ENCODE results near the gene ASPN. TPM values are rescaled to one million over a fixed set of nuclear protein-coding genes. Genes with fewer than 3 reads are reported as not detected.

The ASPN gene
- total and polyA plus RNA-seq, 2 of the 13 experiments (the other 11 are each of a cell fraction or from before 2014, with no cell fraction given) = not detected

DNA sequence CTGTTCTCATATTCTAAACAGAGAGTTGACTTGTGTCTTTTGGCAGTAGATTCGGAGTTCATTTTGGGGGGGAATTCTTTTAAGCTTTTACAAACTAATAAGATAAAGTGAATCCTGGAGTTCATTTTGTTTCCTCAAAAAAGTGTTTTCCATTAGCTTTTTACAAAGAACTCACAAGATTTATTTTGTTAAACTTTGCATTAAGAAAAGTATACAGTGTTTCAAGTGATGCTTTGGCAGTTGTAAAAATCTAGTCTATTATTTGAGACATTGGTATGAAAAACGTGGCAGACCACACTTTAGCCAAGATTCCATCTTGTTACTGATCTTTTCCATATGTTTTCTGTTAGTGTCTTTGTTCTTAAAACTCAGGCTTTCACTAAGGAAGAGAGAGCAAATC, 56.8 kb downstream of the ASPN start:
- FAIRE-seq = no peak

More for the DNA sequence above, 56.8 kb downstream of the ASPN start:
- BruUV-seq (replicated peaks) = no TSS peak
- in situ Hi-C loops (cut with HindIII; ENCODE audit: extremely low pct_ligation_motif_present, low pct_unique_long_range_greater_than_20kb) (loop anchor here (25.0 kb wide), 1 partner anchor 288 kb away; no protein-coding TSS in a partner anchor), intact Hi-C loops (cut with micrococcal nuclease; ENCODE audit: unreplicated experiment) (no loop called here)
- ChIA-PET POLR2A (no interaction called here), CTCF (ENCODE audit: low intra/inter-chr PET ratio, low total read pairs) (no interaction called here)
- Histone ChIP-seq H3K9me3 (ENCODE audit: low read length) (no peaks in the 10 kb centered on the region), H3K27me3 (ENCODE audit: control insufficient read depth in 1 of 2, insufficient read depth in 2 of 2, low read length in 2 of 2) (no peaks in the 10 kb centered on the region), H2AFZ (ENCODE audit: low read length) (no peak overlapping the region), H3K79me2 (ENCODE audit: insufficient read depth, low read length) (no peaks in the 10 kb centered on the region), H3K27ac (ENCODE audit: extremely low read length, insufficient read depth, low read length) (no peak overlapping the region), H3K36me3 (replicated peaks in 1 of 2; ENCODE audit: control insufficient read depth in 1 of 2, insufficient read depth in 2 of 2, low read length in 2 of 2) (no peaks in the 10 kb centered on the region), H3K4me1 (ENCODE audit: insufficient read depth, low read length) (no peaks in the 10 kb centered on the region), H4K20me1 (ENCODE audit: insufficient read depth, low read length) (no peaks in the 10 kb centered on the region), H3K4me2 (ENCODE audit: low read depth, low read length) (no peak overlapping the region), H3K9ac (ENCODE audit: insufficient read depth, low read depth, low read length) (no peak overlapping the region), H3K4me3 (replicated peaks in 1 of 3; ENCODE audit: insufficient read depth in 1 of 3, low read depth in 2 of 3, low read length in 3 of 3) (no peak overlapping the region)
- no peak for ATAC-seq
- DNase-seq (ENCODE audit: low spot score) = no peak
- WGBS (ENCODE audit: low lambda C conversion rate) = 80% methylated on average over 2 of the region's 2 CpGs
- TF ChIP-seq, protein P1, sequence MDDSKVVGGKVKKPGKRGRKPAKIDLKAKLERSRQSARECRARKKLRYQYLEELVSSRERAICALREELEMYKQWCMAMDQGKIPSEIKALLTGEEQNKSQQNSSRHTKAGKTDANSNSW (CRISPR knock-in tag; IDR thresholded peaks at IDR 0.05; ENCODE audit: borderline replicate concordance) = no peak
- TF ChIP-seq ATAD3A (CRISPR knock-in tag; IDR thresholded peaks at IDR 0.05) = no peak
- no peak for TF ChIP-seq ZNF570 (CRISPR knock-in tag; IDR thresholded peaks at IDR 0.05; ENCODE audit: borderline replicate concordance)
- no peak for TF ChIP-seq PHF21A (CRISPR knock-in tag; IDR thresholded peaks at IDR 0.05)
- no peak for TF ChIP-seq KAT7 (CRISPR knock-in tag; IDR thresholded peaks at IDR 0.05; ENCODE audit: borderline replicate concordance)
- TF ChIP-seq, protein P2, sequence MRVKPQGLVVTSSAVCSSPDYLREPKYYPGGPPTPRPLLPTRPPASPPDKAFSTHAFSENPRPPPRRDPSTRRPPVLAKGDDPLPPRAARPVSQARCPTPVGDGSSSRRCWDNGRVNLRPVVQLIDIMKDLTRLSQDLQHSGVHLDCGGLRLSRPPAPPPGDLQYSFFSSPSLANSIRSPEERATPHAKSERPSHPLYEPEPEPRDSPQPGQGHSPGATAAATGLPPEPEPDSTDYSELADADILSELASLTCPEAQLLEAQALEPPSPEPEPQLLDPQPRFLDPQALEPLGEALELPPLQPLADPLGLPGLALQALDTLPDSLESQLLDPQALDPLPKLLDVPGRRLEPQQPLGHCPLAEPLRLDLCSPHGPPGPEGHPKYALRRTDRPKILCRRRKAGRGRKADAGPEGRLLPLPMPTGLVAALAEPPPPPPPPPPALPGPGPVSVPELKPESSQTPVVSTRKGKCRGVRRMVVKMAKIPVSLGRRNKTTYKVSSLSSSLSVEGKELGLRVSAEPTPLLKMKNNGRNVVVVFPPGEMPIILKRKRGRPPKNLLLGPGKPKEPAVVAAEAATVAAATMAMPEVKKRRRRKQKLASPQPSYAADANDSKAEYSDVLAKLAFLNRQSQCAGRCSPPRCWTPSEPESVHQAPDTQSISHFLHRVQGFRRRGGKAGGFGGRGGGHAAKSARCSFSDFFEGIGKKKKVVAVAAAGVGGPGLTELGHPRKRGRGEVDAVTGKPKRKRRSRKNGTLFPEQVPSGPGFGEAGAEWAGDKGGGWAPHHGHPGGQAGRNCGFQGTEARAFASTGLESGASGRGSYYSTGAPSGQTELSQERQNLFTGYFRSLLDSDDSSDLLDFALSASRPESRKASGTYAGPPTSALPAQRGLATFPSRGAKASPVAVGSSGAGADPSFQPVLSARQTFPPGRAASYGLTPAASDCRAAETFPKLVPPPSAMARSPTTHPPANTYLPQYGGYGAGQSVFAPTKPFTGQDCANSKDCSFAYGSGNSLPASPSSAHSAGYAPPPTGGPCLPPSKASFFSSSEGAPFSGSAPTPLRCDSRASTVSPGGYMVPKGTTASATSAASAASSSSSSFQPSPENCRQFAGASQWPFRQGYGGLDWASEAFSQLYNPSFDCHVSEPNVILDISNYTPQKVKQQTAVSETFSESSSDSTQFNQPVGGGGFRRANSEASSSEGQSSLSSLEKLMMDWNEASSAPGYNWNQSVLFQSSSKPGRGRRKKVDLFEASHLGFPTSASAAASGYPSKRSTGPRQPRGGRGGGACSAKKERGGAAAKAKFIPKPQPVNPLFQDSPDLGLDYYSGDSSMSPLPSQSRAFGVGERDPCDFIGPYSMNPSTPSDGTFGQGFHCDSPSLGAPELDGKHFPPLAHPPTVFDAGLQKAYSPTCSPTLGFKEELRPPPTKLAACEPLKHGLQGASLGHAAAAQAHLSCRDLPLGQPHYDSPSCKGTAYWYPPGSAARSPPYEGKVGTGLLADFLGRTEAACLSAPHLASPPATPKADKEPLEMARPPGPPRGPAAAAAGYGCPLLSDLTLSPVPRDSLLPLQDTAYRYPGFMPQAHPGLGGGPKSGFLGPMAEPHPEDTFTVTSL (CRISPR knock-in tag; IDR thresholded peaks at IDR 0.05; ENCODE audit: borderline replicate concordance) = no peak
- TF ChIP-seq ZNF337 (CRISPR knock-in tag; IDR thresholded peaks at IDR 0.05; ENCODE audit: borderline replicate concordance, low read depth) = no peak
- TF ChIP-seq ZSCAN9 (CRISPR knock-in tag; IDR thresholded peaks at IDR 0.05; ENCODE audit: borderline replicate concordance) = no peak
- no peak for TF ChIP-seq NRL (CRISPR knock-in tag; IDR thresholded peaks at IDR 0.05; ENCODE audit: borderline replicate concordance)
- no peak for TF ChIP-seq MED8 (CRISPR knock-in tag; IDR thresholded peaks at IDR 0.05; ENCODE audit: insufficient replicate concordance)
- no peak for TF ChIP-seq DBP (CRISPR knock-in tag; IDR thresholded peaks at IDR 0.05; ENCODE audit: not compliant biosample characterization)
- TF ChIP-seq, protein P3, sequence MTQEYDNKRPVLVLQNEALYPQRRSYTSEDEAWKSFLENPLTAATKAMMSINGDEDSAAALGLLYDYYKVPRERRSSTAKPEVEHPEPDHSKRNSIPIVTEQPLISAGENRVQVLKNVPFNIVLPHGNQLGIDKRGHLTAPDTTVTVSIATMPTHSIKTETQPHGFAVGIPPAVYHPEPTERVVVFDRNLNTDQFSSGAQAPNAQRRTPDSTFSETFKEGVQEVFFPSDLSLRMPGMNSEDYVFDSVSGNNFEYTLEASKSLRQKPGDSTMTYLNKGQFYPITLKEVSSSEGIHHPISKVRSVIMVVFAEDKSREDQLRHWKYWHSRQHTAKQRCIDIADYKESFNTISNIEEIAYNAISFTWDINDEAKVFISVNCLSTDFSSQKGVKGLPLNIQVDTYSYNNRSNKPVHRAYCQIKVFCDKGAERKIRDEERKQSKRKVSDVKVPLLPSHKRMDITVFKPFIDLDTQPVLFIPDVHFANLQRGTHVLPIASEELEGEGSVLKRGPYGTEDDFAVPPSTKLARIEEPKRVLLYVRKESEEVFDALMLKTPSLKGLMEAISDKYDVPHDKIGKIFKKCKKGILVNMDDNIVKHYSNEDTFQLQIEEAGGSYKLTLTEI (CRISPR knock-in tag; conservative IDR thresholded peaks at IDR 0.05) = no peak
- no peak for TF ChIP-seq ZNF460 (CRISPR knock-in tag; IDR thresholded peaks at IDR 0.05; ENCODE audit: borderline replicate concordance)
- TF ChIP-seq THAP11 (CRISPR knock-in tag; IDR thresholded peaks at IDR 0.05) = no peak

Measured in HepG2 (cell line).